ENCODE measurements around the gene NFIA.

Gene NFIA

DNA sequence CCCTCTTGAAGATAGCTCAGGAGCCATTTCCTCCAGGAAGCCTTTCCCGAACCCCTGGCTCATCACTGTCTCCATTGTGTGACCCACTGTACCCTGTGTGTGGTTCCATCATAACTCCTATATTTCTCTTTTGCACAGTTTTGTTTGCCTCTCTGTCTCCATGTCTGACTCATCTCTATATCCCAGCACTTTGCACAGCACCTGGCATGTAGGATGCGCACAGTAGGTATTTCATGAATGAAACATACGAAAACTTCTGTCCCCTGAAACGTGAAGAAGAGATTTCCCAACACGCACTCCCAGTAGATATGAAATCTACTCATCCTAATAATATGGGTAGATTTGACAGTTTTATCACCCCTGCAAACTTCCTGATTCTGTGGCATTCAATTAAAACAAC, 275.2 kb downstream of the NFIA start:
- no peaks in the 10 kb centered on the region for H3K27me3 ChIP-seq (ENCODE audit: control insufficient read depth, insufficient read depth, low read length)
- H3K9ac ChIP-seq, result no peak overlapping the region
- H3K4me1 ChIP-seq, result peaks cover 2% of the 10 kb centered on the region
- H3K36me3 ChIP-seq (ENCODE audit: control insufficient read depth, insufficient read depth, low read length), result no peaks in the 10 kb centered on the region
- TF ChIP-seq, protein P1, sequence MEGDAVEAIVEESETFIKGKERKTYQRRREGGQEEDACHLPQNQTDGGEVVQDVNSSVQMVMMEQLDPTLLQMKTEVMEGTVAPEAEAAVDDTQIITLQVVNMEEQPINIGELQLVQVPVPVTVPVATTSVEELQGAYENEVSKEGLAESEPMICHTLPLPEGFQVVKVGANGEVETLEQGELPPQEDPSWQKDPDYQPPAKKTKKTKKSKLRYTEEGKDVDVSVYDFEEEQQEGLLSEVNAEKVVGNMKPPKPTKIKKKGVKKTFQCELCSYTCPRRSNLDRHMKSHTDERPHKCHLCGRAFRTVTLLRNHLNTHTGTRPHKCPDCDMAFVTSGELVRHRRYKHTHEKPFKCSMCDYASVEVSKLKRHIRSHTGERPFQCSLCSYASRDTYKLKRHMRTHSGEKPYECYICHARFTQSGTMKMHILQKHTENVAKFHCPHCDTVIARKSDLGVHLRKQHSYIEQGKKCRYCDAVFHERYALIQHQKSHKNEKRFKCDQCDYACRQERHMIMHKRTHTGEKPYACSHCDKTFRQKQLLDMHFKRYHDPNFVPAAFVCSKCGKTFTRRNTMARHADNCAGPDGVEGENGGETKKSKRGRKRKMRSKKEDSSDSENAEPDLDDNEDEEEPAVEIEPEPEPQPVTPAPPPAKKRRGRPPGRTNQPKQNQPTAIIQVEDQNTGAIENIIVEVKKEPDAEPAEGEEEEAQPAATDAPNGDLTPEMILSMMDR (IDR thresholded peaks at IDR 0.05), result no peak
- H3K4me2 ChIP-seq (ENCODE audit: low read length), result no peak overlapping the region
- no peak overlapping the region for H3K27ac ChIP-seq
- H3K4me3 ChIP-seq (ENCODE audit: low read depth, low read length), result no peak overlapping the region
- H2AFZ ChIP-seq, result no peak overlapping the region
- no peaks in the 10 kb centered on the region for H3K9me3 ChIP-seq (ENCODE audit: control insufficient read depth, low read length)
- H3K79me2 ChIP-seq, result no peaks in the 10 kb centered on the region

DNA sequence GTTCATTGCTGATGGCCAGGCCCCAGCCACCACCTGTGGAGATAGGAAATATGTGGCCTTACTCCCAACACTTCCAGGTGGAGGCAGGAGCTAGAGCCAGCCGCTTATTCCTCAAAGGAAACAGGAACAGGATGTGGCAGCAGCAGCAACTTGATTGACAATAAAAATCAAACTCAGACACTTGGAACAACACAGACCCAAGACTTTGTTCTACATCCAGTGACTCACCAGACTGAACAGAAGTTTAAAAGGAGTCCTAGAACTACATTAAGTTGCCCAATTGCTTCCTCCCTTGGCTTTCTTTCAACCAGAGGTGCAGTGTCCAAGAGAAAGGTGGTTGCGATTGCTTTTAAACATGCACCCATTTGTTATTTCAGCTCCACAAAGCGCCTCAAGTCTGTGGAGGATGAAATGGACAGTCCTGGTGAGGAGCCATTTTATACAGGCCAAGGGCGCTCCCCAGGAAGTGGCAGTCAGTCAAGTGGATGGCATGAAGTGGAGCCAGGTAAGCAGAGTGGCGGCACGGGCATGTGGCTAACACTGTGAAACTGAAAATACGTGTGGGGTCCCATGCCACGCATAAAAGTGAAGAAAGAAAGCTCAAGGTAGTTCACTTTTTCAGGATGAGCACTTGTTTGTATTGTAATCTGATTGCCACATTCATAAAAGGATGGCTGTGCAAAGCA, 276.6 kb downstream of the NFIA start:
- H3K9me3 ChIP-seq (ENCODE audit: control insufficient read depth, low read length), result no peaks in the 10 kb centered on the region
- H3K36me3 ChIP-seq (ENCODE audit: control insufficient read depth, insufficient read depth, low read length), result no peaks in the 10 kb centered on the region
- H3K4me1 ChIP-seq, result peaks cover 2% of the 10 kb centered on the region
- TF ChIP-seq, protein P1 (IDR thresholded peaks at IDR 0.05), result no peak
- H3K9ac ChIP-seq, result no peak overlapping the region
- no peak overlapping the region for H3K4me3 ChIP-seq (ENCODE audit: low read depth, low read length)
- no peak overlapping the region for H3K4me2 ChIP-seq (ENCODE audit: low read length)
- no peak overlapping the region for H3K27ac ChIP-seq
- no peak overlapping the region for H2AFZ ChIP-seq
- H3K27me3 ChIP-seq (ENCODE audit: control insufficient read depth, insufficient read depth, low read length), result no peaks in the 10 kb centered on the region
- H3K79me2 ChIP-seq, result no peaks in the 10 kb centered on the region

DNA sequence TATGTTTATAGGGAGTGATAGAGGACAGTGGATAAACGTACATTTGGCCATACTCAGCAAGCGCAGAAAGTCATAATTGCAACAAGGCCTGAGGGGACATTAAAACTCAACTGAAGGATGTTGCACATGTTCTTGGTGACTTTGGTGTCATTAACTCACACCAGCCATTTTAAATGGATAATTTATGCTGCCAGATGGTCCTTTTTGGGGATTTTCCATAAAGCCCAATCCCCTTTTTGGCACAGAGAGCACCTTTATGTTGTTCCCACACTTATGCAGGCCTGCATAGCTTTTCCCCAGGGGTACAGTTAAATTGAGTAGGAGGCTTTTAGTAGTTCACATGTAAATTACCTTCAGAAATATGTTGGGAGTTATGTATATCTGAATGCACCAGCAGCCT, 279.6 kb downstream of the NFIA start:
- H3K9me3 ChIP-seq (ENCODE audit: control insufficient read depth, low read length), result no peaks in the 10 kb centered on the region
- H3K4me3 ChIP-seq (ENCODE audit: low read depth, low read length), result no peak overlapping the region
- H3K36me3 ChIP-seq (ENCODE audit: control insufficient read depth, insufficient read depth, low read length), result no peaks in the 10 kb centered on the region
- TF ChIP-seq, protein P1 (IDR thresholded peaks at IDR 0.05), result no peak
- H3K27me3 ChIP-seq (ENCODE audit: control insufficient read depth, insufficient read depth, low read length), result no peaks in the 10 kb centered on the region
- H3K79me2 ChIP-seq, result no peaks in the 10 kb centered on the region
- H2AFZ ChIP-seq, result no peak overlapping the region
- H3K4me2 ChIP-seq (ENCODE audit: low read length), result no peak overlapping the region
- peaks cover 2% of the 10 kb centered on the region for H3K4me1 ChIP-seq
- no peak overlapping the region for H3K27ac ChIP-seq
- no peak overlapping the region for H3K9ac ChIP-seq

DNA sequence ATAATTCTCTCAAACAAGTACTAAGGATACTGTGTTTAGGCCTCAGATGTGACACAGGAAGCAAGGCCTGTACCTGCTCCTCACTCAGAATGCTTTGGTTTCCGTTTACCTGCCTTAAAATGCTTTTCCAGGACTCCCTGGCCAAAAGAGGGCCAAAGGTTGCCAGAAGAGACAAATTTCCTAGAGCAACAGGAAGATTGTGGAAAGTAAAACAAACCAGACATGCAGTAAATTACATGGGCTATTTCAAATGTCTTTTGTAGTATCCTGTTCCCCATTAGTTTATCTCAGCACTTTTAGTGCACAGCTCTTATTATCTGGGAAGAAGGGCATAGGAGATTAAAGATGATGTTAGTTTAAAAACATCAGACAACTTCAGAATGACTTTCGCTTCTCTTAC, 280.0 kb downstream of the NFIA start:
- Histone ChIP-seq H3K4me2 (ENCODE audit: low read length) (no peak overlapping the region), H3K4me1 (peaks cover 2% of the 10 kb centered on the region), H3K27ac (peak overlapping the region; percentile 16), H3K27me3 (ENCODE audit: control insufficient read depth, insufficient read depth, low read length) (no peaks in the 10 kb centered on the region), H3K4me3 (ENCODE audit: low read depth, low read length) (no peak overlapping the region), H3K9me3 (ENCODE audit: control insufficient read depth, low read length) (no peaks in the 10 kb centered on the region), H3K79me2 (no peaks in the 10 kb centered on the region), H3K9ac (no peak overlapping the region), H3K36me3 (ENCODE audit: control insufficient read depth, insufficient read depth, low read length) (no peaks in the 10 kb centered on the region), H2AFZ (no peak overlapping the region)
- TF ChIP-seq, protein P1 (IDR thresholded peaks at IDR 0.05), result no peak

DNA sequence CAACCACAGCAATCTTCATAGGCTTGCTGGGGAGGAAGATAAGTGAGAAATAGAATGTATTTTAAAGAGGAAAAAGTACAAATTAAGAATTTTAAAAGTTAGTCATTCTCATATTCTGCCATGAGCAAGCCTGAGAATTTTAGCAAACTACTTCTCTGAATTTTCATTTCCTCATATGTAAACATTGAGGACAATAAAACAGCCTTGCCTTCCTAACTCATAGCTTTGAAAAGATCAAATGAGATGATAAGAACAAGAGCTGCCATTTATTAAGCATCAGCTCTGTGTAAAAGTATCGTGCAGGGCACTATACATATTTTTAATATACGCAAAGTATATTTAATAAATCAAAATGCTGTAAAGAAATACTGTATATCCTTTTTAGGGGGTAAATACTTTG, 286.0 kb downstream of the NFIA start:
- H3K4me1 ChIP-seq, result no peaks in the 10 kb centered on the region
- no peaks in the 10 kb centered on the region for H3K27me3 ChIP-seq (ENCODE audit: control insufficient read depth, insufficient read depth, low read length)
- H3K9me3 ChIP-seq (ENCODE audit: control insufficient read depth, low read length), result no peaks in the 10 kb centered on the region
- no peak overlapping the region for H3K4me3 ChIP-seq (ENCODE audit: low read depth, low read length)
- H3K4me2 ChIP-seq (ENCODE audit: low read length), result no peak overlapping the region
- no peaks in the 10 kb centered on the region for H3K79me2 ChIP-seq
- no peak overlapping the region for H3K27ac ChIP-seq
- H2AFZ ChIP-seq, result no peak overlapping the region
- TF ChIP-seq, protein P1 (IDR thresholded peaks at IDR 0.05), result no peak
- no peak overlapping the region for H3K9ac ChIP-seq
- H3K36me3 ChIP-seq (ENCODE audit: control insufficient read depth, insufficient read depth, low read length), result no peaks in the 10 kb centered on the region

All from parathyroid adenoma (tissue), 2 donors.